Activated T-helper 1 cell treated with anti-CD3 and anti-CD28 coated beads, Interleukin-12 subunit alpha, Interleukin-12 subunit beta, Interleukin-2, Interleukin-4 antibody, amounts not matched to agents 30 ng/mL and 10 ng/mL and 1 ng/mL, durations not matched to agents 14 hours and 24 hours and 36 hours (primary cell): Measurements from ENCODE around the gene EIF4G3. TPM values are rescaled to one million over a fixed set of nuclear protein-coding genes. Genes with fewer than 3 reads are reported as not detected.
"Not testable (repeated sequence)": the region's sequence is repeated elsewhere in the genome, so short reads cannot be mapped to it uniquely, and the experiment has no call there.

Experiments used
- DNase-seq: peaks from one replicate; pipeline ENCODE4 v3.0.0; 2021; ENCODE audit warnings: low spot score
- H3K27ac Mint-ChIP-seq: one replicate; pipeline ENCODE4 v1.8.0; 2021; ENCODE audit warnings: mild to moderate bottlenecking, mixed read lengths
- H3K27me3 Mint-ChIP-seq: one replicate; pipeline ENCODE4 v1.8.0; 2022; ENCODE audit warnings: mild to moderate bottlenecking, moderate library complexity, mixed read lengths; ENCODE audit not compliant: insufficient read depth
- H3K36me3 Mint-ChIP-seq: one replicate; pipeline ENCODE4 v1.8.0; 2021; ENCODE audit warnings: low read depth, mixed read lengths
- H3K4me1 Mint-ChIP-seq: one replicate; pipeline ENCODE4 v1.8.0; 2021; ENCODE audit warnings: low read depth, mixed read lengths
- H3K4me3 Mint-ChIP-seq: one replicate; pipeline ENCODE4 v1.8.0; 2021; ENCODE audit warnings: mild to moderate bottlenecking, moderate library complexity, mixed read lengths
- H3K9me3 Mint-ChIP-seq: one replicate; pipeline ENCODE4 v1.8.0; 2021; ENCODE audit warnings: mixed read lengths
- intact Hi-C: fragments of 100-400 bp; cut with micrococcal nuclease; formaldehyde crosslinking; loops from one replicate; pipeline ENCODE4 v1.15.1; 2024
- total RNA-seq: library from RNA; stranded (reverse); gene quantifications from 2 replicates; pipeline ENCODE4 v1.2.3, GENCODE V29; 2022

The EIF4G3 gene
- total RNA-seq, 1 donor from 2014 or later, result 67.5 TPM

- Mint-ChIP-seq H3K4me3 (no peak overlapping the region), H3K36me3 (peaks cover 31% of the 10 kb centered on the region), H3K27ac (no peak overlapping the region), H3K9me3 (no peaks in the 10 kb centered on the region), H3K4me1 (no peaks in the 10 kb centered on the region), H3K27me3 (no peaks in the 10 kb centered on the region)
- intact Hi-C loops, result no loop called here
- DNase-seq, result no peak
Observed at GRCh38 chr1:20854529-20854928, 322.2 kb downstream of the EIF4G3 start.

- H3K9me3 Mint-ChIP-seq, DNase-seq, H3K4me1 Mint-ChIP-seq, intact Hi-C loops, H3K4me3 Mint-ChIP-seq, H3K27me3 Mint-ChIP-seq, H3K27ac Mint-ChIP-seq: not testable (repeated sequence)
- peaks cover 19% of the 10 kb centered on the region for H3K36me3 Mint-ChIP-seq
Observed at GRCh38 chr1:20851791-20852190, 324.9 kb downstream of the EIF4G3 start.

GRCh38 chr1:20850021-20850420 is 326.7 kb downstream of the EIF4G3 start:
- H3K27ac Mint-ChIP-seq, result no peak overlapping the region
- H3K9me3 Mint-ChIP-seq, result no peaks in the 10 kb centered on the region
- H3K36me3 Mint-ChIP-seq, result peaks cover 24% of the 10 kb centered on the region
- H3K27me3 Mint-ChIP-seq, result no peaks in the 10 kb centered on the region
- H3K4me1 Mint-ChIP-seq, result no peaks in the 10 kb centered on the region
- no peak for DNase-seq
- H3K4me3 Mint-ChIP-seq, result no peak overlapping the region
- intact Hi-C loops, result no loop called here

- Mint-ChIP-seq H3K36me3 (peaks cover 24% of the 10 kb centered on the region), H3K4me1 (no peaks in the 10 kb centered on the region)
Observed at GRCh38 chr1:20849100-20849499, 327.6 kb downstream of the EIF4G3 start.

GRCh38 chr1:20848162-20848561 is 328.5 kb downstream of the EIF4G3 start:
- H3K27ac Mint-ChIP-seq, result no peak overlapping the region
- H3K27me3 Mint-ChIP-seq, result no peaks in the 10 kb centered on the region
- H3K36me3 Mint-ChIP-seq, result peaks cover 26% of the 10 kb centered on the region
- H3K4me1 Mint-ChIP-seq, result no peaks in the 10 kb centered on the region
- intact Hi-C loops, result no loop called here
- H3K4me3 Mint-ChIP-seq, result no peak overlapping the region
- DNase-seq, result no peak
- H3K9me3 Mint-ChIP-seq, result no peaks in the 10 kb centered on the region

More at GRCh38 chr1:20849100-20849499, 327.6 kb downstream of the EIF4G3 start:
- no peak for DNase-seq
- no peaks in the 10 kb centered on the region for H3K27me3 Mint-ChIP-seq
- no peak overlapping the region for H3K4me3 Mint-ChIP-seq
- H3K27ac Mint-ChIP-seq, result no peak overlapping the region
- intact Hi-C loops, result no loop called here
- H3K9me3 Mint-ChIP-seq, result no peaks in the 10 kb centered on the region

- H3K36me3 Mint-ChIP-seq, result peaks cover 26% of the 10 kb centered on the region
- no peak for DNase-seq
- H3K4me3 Mint-ChIP-seq, result no peak overlapping the region
- H3K9me3 Mint-ChIP-seq, result no peaks in the 10 kb centered on the region
- intact Hi-C loops, result no loop called here
- no peaks in the 10 kb centered on the region for H3K4me1 Mint-ChIP-seq
- no peak overlapping the region for H3K27ac Mint-ChIP-seq
- H3K27me3 Mint-ChIP-seq, result no peaks in the 10 kb centered on the region
Observed at GRCh38 chr1:20847611-20848080, 329.1 kb downstream of the EIF4G3 start.

GRCh38 chr1:20846461-20847374 is 330.0 kb downstream of the EIF4G3 start:
- Mint-ChIP-seq H3K27ac (no peak overlapping the region), H3K4me1 (no peaks in the 10 kb centered on the region), H3K36me3 (peaks cover 26% of the 10 kb centered on the region), H3K4me3 (no peak overlapping the region), H3K9me3 (no peaks in the 10 kb centered on the region), H3K27me3 (no peaks in the 10 kb centered on the region)
- intact Hi-C loops, result no loop called here
- DNase-seq, result no peak

- no peak for DNase-seq
- H3K27me3 Mint-ChIP-seq, result no peaks in the 10 kb centered on the region
- no peaks in the 10 kb centered on the region for H3K4me1 Mint-ChIP-seq
- H3K9me3 Mint-ChIP-seq, result no peaks in the 10 kb centered on the region
- no peak overlapping the region for H3K27ac Mint-ChIP-seq
- intact Hi-C loops, result no loop called here
- no peak overlapping the region for H3K4me3 Mint-ChIP-seq
- H3K36me3 Mint-ChIP-seq, result peaks cover 16% of the 10 kb centered on the region
Observed at GRCh38 chr1:20840731-20841130, 336.0 kb downstream of the EIF4G3 start.

- Mint-ChIP-seq H3K36me3 (peaks cover 21% of the 10 kb centered on the region), H3K4me3 (no peak overlapping the region), H3K4me1 (no peaks in the 10 kb centered on the region), H3K27ac (no peak overlapping the region), H3K9me3 (no peaks in the 10 kb centered on the region), H3K27me3 (no peaks in the 10 kb centered on the region)
- intact Hi-C loops, result no loop called here
- no peak for DNase-seq
Observed at GRCh38 chr1:20837554-20838192, 339.0 kb downstream of the EIF4G3 start.

- Mint-ChIP-seq H3K27ac (no peak overlapping the region), H3K4me3 (no peak overlapping the region), H3K4me1 (no peaks in the 10 kb centered on the region), H3K36me3 (peaks cover 21% of the 10 kb centered on the region), H3K27me3 (no peaks in the 10 kb centered on the region), H3K9me3 (no peaks in the 10 kb centered on the region)
- no peak for DNase-seq
- intact Hi-C loops, result no loop called here
Observed at GRCh38 chr1:20836230-20836629, 340.5 kb downstream of the EIF4G3 start.

- no peak overlapping the region for H3K27ac Mint-ChIP-seq
- no peaks in the 10 kb centered on the region for H3K9me3 Mint-ChIP-seq
- H3K4me1 Mint-ChIP-seq, result no peaks in the 10 kb centered on the region
- H3K36me3 Mint-ChIP-seq, result peaks cover 16% of the 10 kb centered on the region
- no peaks in the 10 kb centered on the region for H3K27me3 Mint-ChIP-seq
- no peak overlapping the region for H3K4me3 Mint-ChIP-seq
- no peak for DNase-seq
- intact Hi-C loops, result no loop called here
Observed at GRCh38 chr1:20834780-20835179, 341.9 kb downstream of the EIF4G3 start.

- Mint-ChIP-seq H3K36me3 (peaks cover 14% of the 10 kb centered on the region), H3K27me3 (no peaks in the 10 kb centered on the region), H3K9me3 (no peaks in the 10 kb centered on the region), H3K27ac (no peak overlapping the region), H3K4me1 (no peaks in the 10 kb centered on the region), H3K4me3 (no peak overlapping the region)
- DNase-seq, result no peak
- intact Hi-C loops, result no loop called here
Observed at GRCh38 chr1:20834192-20834591, 342.5 kb downstream of the EIF4G3 start.

- Mint-ChIP-seq H3K27ac (no peak overlapping the region), H3K9me3 (no peaks in the 10 kb centered on the region), H3K4me1 (no peaks in the 10 kb centered on the region), H3K36me3 (peaks cover 24% of the 10 kb centered on the region), H3K27me3 (no peaks in the 10 kb centered on the region), H3K4me3 (no peak overlapping the region)
- intact Hi-C loops, result no loop called here
- no peak for DNase-seq
Observed at GRCh38 chr1:20830378-20830777, 346.3 kb downstream of the EIF4G3 start.
